Duodenal mucosa (tissue), 2 donors: Measurements from ENCODE around the gene ACAP3.
A peak's percentile ranks its signal among the peaks of the same experiment; 100 is the strongest.

Experiments
- H3K27ac ChIP-seq: one replicate; pipeline ENCODE4 v1.7.0; 2013; ENCODE audit warnings: low read depth, low read length
- H3K27me3 ChIP-seq, 2 donors: one replicate each; pipeline ENCODE4 v1.7.0; 2013; ENCODE audit warnings: low read length in 2 of 2, control low read depth in 1 of 2; ENCODE audit not compliant: insufficient read depth in 2 of 2, control insufficient read depth in 1 of 2
- H3K36me3 ChIP-seq, 2 donors: one replicate each; pipeline ENCODE4 v1.7.0; 2013; ENCODE audit warnings: low read length in 2 of 2, control low read depth in 1 of 2; ENCODE audit not compliant: insufficient read depth in 2 of 2, control insufficient read depth in 1 of 2
- H3K4me1 ChIP-seq, 2 donors: one replicate each; pipeline ENCODE4 v1.7.0; 2013; ENCODE audit warnings: low read length in 2 of 2, control low read depth in 1 of 2; ENCODE audit not compliant: insufficient read depth in 2 of 2, control insufficient read depth in 1 of 2
- H3K4me3 ChIP-seq, 2 donors: one replicate each; pipeline ENCODE4 v1.7.0; 2013; ENCODE audit warnings: low read length in 2 of 2, low read depth in 1 of 2
- H3K9ac ChIP-seq, 2 donors: one replicate each; pipeline ENCODE4 v1.7.0; 2013; ENCODE audit warnings: low read length in 2 of 2, low read depth in 1 of 2
- H3K9me3 ChIP-seq, 2 donors: one replicate each; pipeline ENCODE4 v1.7.0; 2013; ENCODE audit warnings: low read length in 2 of 2, control low read depth in 1 of 2; ENCODE audit not compliant: control insufficient read depth in 1 of 2

The ACAP3 gene, protein sequence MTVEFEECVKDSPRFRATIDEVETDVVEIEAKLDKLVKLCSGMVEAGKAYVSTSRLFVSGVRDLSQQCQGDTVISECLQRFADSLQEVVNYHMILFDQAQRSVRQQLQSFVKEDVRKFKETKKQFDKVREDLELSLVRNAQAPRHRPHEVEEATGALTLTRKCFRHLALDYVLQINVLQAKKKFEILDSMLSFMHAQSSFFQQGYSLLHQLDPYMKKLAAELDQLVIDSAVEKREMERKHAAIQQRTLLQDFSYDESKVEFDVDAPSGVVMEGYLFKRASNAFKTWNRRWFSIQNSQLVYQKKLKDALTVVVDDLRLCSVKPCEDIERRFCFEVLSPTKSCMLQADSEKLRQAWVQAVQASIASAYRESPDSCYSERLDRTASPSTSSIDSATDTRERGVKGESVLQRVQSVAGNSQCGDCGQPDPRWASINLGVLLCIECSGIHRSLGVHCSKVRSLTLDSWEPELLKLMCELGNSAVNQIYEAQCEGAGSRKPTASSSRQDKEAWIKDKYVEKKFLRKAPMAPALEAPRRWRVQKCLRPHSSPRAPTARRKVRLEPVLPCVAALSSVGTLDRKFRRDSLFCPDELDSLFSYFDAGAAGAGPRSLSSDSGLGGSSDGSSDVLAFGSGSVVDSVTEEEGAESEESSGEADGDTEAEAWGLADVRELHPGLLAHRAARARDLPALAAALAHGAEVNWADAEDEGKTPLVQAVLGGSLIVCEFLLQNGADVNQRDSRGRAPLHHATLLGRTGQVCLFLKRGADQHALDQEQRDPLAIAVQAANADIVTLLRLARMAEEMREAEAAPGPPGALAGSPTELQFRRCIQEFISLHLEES

DNA sequence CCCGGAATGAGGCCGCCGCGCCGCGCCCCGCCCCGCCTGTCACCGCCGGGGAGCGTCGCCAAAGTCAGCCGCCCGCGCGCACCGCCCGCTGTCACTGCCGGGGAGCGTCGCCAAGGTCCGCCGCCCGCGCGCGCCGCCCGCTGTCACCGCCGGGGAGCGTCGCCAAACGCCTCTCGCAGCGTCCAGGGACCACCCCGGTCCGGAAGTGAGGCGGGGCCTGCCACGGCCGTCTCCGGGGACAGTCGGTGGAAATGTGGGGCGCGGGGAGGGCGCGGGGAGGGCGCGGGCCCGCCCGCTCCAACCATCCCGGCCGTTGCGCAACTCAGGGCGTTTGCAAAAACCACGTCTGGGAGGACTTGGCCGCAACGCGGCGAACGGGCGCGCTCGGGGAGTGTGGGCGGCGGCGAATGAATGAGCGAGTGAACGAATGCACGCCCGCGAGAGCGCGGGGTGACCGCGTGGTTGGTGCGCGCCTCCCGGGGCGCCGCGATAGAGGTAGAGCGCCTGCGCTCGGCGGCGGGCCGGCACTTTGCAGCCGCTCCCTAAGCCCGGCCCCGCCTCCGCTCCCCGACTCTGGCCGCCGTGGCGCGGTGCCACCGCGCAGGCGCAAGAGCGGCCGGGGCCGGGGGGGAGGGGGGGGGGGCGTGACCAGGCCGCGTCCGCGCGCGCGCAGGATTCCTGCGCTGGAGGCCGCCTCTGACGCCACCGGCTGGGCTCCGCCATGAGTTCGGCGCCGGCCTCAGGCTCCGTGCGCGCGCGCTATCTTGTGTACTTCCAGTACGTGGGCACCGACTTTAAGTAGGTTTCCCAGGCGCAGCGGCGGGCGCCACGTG is at the start of gene ACAP3, which contains the start of gene PUSL1:
Gene ACAP3, minus strand, starts transcription at position 8 of the 833 bp plus-strand sequence. CDS start 115 bp downstream, outside the sequence.
Gene PUSL1, plus strand, starts transcription at position 675 of the 833 bp plus-strand sequence. Its CDS starts 47 bp downstream, at position 722.
- Histone ChIP-seq H3K36me3 (peaks cover 4 to 27% of the 10 kb centered on the region in 2 donors), H3K4me1 (peaks cover 36 to 38% of the 10 kb centered on the region in 2 donors), H3K4me3 (peak within 1 kb of the TSS; percentile 72 to 74), H3K27ac (peak within 1 kb of the TSS; percentile 91), H3K27me3 (no peaks in the 10 kb centered on the region), H3K9ac (peak within 1 kb of the TSS; percentile 65 to 66), H3K9me3 (no peaks in the 10 kb centered on the region)

DNA sequence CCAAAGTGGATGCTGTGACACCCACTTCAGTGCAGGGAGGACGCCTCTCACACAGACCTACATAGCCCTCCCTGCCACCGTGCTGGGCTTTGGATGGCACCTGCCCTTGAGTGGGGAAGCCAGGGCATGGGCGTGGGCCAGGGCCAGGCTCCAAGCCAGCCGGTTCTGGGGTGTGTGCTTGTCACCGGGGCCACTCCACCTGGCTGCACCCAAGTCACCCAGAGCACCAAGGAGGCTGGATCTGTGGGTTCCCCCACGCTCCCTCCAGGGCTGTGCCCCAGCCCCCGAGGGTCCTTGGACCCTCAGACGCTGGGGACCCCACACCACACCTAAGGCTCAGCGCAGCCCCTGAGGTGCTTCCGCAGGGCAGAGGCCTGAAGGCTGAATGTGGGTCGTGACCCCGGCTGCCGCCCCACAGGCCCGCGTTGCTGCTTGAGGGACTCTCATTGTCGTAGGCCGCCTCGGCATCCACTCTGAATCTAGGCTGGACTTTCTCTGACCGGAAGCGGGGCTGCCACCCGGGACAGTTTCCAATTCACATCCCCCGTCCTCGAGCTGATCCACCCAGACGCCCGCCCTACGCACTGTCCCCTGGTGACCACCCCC is 49.2 kb upstream of the ACAP3 start:
- H3K27ac ChIP-seq = peak overlapping the region; percentile 32
- H3K4me3 ChIP-seq = peak overlapping the region; percentile 35 to 43
- H3K27me3 ChIP-seq = peaks cover 34 to 48% of the 10 kb centered on the region in 2 donors
- no peaks in the 10 kb centered on the region for H3K9me3 ChIP-seq
- no peaks in the 10 kb centered on the region for H3K36me3 ChIP-seq
- H3K4me1 ChIP-seq = peaks cover 19 to 26% of the 10 kb centered on the region in 2 donors
- H3K9ac ChIP-seq = no peak overlapping the region

DNA sequence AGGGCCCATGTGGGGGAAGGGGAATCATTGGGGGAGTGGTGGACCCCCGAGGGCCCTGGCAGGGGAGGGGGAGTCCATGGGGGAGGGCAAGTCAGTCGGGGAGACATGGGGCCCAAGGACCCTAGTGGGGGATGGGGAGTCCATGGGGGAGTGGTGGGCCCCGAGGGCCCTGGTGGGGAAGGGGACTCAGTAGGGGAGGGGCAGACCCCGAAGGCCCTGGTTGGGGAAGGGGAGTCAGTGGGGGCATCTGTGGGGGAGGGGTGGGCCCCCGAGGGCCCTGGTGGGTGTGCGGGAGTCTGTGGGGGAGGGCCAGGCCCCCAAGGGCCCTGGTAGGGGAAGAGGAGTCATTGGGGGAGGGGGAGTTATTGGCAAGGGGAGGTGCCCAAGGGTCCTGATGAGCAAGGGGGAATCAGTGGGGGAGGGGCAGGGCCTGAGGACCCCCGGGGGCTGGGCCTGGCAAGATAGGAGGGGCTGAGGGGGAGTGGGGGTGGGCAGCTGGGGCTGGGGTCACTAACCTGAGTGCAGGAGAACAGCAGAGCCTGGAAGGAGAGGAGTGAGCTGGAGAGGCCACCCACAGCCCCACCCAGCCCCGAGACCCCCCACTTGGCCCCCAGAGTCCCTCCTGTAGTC is 48.6 kb upstream of the ACAP3 start:
- no peak overlapping the region for H3K9ac ChIP-seq
- H3K27ac ChIP-seq = no peak overlapping the region
- peak overlapping the region in 1 of 2 donors; percentile 35 for H3K4me3 ChIP-seq
- H3K36me3 ChIP-seq = no peaks in the 10 kb centered on the region
- peaks cover 19 to 26% of the 10 kb centered on the region in 2 donors for H3K4me1 ChIP-seq
- H3K9me3 ChIP-seq = no peaks in the 10 kb centered on the region
- H3K27me3 ChIP-seq = peaks cover 34 to 50% of the 10 kb centered on the region in 2 donors

DNA sequence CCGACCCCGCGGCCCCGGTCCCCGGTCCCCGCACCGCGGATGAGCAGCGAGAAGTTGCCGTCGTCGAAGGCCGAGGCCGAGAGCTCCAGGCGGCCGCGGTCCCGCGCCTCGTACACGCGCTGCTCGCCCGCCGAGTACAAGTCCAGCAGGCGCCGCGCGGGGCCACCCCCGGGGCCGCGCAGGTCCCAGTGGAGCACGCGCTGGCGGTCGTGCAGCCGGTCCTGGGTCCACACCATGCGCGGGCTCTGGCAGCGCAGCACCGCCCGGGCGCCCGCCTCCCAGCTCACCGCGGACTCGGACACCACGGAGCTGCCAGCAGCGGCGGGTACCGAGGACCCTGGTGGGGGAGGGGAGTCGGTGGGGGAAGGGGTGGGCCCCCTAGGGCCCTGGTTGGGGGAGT is 47.7 kb upstream of the ACAP3 start:
- Histone ChIP-seq H3K27me3 (peaks cover 34 to 44% of the 10 kb centered on the region in 2 donors), H3K9me3 (no peaks in the 10 kb centered on the region), H3K9ac (no peak overlapping the region), H3K27ac (no peak overlapping the region), H3K36me3 (no peaks in the 10 kb centered on the region), H3K4me1 (peaks cover 19% of the 10 kb centered on the region in 2 donors), H3K4me3 (no peak overlapping the region)

DNA sequence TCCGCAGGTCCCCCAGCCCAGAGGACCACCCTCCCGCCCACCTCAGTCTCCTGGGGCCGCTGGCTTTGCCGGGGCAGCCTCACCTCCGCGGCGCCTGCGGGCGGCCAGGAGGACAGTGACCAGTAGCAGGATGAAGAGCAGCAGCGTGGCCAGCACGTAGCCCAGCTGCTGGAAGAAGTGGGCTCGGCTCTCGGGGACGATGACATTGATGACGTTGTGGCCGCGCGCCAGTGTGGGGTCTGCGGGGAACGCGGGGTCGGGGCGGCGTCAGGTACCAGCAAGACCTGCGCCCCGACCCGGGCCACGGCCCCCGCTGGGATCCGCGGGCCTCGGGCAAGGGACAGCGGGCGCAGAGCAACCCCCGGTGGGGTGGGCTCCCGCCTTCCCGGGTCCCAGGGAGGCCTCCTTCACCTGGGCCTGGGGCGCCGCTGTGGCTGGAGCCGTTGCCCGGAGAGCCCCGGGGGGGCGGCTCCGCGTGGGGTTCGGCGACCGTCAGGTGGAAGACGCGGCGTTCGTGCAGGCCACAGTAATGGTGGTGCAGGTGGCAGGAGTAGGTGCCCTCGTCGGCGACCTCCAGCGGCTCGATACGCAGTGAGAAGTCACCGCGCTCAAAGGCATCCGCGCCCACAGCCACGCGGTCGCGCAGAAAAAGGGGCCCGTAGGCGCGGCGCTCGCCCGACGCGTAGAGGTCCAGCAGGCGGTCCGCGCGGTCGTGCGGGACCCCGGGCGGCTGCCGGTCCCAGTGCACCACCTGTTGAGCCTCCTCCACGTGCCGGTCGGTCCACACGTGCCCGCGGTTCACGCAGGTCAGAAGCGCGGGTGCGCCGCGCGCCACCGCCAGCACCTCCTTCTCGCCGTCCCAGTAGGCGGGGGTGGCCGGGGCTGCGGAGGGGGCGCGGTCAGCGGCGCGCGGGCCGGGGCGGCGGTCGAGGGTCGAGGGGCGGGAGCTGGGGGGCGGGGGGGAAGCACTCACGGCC is 46.8 kb upstream of the ACAP3 start:
- Histone ChIP-seq H3K27me3 (peaks cover 34 to 44% of the 10 kb centered on the region in 2 donors), H3K27ac (no peak overlapping the region), H3K4me3 (no peak overlapping the region), H3K9ac (no peak overlapping the region), H3K36me3 (no peaks in the 10 kb centered on the region), H3K4me1 (peaks cover 19% of the 10 kb centered on the region in 2 donors), H3K9me3 (no peaks in the 10 kb centered on the region)

DNA sequence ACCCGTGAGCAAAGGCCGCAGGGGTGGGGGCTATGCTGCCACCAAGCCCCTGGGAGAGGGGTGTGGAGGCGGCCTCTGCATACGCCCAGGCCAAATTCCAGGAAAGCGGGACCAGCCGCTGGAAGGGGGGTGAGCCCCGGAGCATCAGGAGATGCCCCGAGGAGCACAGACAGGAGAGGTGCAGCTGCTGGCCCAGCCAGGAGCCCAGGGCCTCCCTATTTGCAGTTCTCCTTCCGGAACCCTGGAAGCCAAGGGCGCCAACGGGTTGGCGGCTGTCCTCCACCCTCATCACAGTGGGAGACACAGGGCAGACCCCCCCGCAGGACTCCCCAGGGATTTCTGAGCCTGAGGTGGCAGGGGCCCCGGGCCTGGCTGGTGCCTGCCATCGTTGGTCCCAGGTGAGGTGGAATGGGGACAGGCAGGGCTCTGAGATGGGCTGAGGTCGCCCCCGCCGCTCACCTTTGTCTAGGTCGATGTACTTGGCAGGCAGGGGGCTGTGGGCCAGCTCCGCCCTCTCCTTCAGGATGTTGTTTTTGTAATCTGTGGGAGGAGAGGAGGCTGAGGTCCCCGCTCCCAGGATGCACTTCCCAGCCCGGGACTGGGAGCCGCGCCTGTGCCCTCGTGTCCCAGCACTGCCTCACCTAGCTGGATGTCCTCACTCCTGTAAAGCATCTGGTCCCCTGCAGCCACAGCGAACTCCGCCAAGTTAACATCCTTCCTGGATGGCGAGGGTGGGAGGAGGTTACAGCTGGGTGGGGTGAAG is 45.8 kb upstream of the ACAP3 start:
- H3K27me3 ChIP-seq = peaks cover 28 to 40% of the 10 kb centered on the region in 2 donors

DNA sequence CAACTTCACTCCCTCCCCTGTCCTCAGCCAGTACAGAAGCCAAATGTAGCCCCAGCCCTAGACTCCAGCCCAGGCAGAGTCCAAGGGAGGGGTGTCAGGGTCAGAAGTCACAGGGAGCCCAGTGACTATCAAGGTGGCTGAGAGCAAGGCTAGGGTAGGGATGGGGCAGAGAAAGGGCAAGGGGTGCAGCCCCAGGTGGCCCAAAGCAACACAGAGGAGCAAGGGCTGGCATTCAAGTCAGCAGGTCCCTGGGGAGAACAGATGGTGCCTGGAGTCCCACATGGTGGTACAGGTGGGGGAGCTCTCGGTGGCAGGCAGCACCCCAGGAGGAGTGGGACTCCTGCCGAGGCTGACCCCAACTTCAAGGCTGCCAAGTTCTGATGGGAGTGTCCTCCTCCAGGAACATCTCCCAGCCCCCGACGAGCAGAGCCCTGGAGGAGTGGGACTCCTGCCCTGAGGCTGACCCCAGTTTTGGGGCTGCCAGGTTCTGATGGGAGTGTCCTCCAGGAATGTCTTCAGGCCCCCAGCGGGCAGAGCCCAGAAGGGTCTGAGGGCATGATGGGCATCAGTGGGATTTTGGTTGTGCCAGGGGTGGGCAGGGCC is 45.2 kb upstream of the ACAP3 start:
- H3K9me3 ChIP-seq = no peaks in the 10 kb centered on the region
- H3K27ac ChIP-seq = no peak overlapping the region
- no peak overlapping the region for H3K9ac ChIP-seq
- H3K4me1 ChIP-seq = peaks cover 11 to 19% of the 10 kb centered on the region in 2 donors
- H3K27me3 ChIP-seq = peaks cover 21 to 34% of the 10 kb centered on the region in 2 donors
- H3K36me3 ChIP-seq = no peaks in the 10 kb centered on the region
- H3K4me3 ChIP-seq = no peak overlapping the region

More for the DNA sequence above, 45.8 kb upstream of the ACAP3 start:
- Histone ChIP-seq H3K9me3 (no peaks in the 10 kb centered on the region), H3K36me3 (no peaks in the 10 kb centered on the region), H3K27ac (no peak overlapping the region), H3K4me1 (peaks cover 12 to 14% of the 10 kb centered on the region in 2 donors), H3K9ac (no peak overlapping the region), H3K4me3 (no peak overlapping the region)
